Dermis blood vessel endothelial cell (primary cell): Measurements from ENCODE around the gene BTBD16. TPM values are rescaled to one million over a fixed set of nuclear protein-coding genes. Genes with fewer than 3 reads are reported as not detected.

ENCODE experiments used
- DNase-seq: peaks from one replicate; pipeline ENCODE4 v3.0.0; 2010
- total RNA-seq: library from RNA; depleted of rRNA; stranded (reverse); fragments of >200 nt; gene quantifications from 2 replicates; pipeline ENCODE4 v1.2.3, GENCODE V29; 2014

The BTBD16 gene
- total RNA-seq, 1 donor from 2014 or later, result not detected

DNA sequence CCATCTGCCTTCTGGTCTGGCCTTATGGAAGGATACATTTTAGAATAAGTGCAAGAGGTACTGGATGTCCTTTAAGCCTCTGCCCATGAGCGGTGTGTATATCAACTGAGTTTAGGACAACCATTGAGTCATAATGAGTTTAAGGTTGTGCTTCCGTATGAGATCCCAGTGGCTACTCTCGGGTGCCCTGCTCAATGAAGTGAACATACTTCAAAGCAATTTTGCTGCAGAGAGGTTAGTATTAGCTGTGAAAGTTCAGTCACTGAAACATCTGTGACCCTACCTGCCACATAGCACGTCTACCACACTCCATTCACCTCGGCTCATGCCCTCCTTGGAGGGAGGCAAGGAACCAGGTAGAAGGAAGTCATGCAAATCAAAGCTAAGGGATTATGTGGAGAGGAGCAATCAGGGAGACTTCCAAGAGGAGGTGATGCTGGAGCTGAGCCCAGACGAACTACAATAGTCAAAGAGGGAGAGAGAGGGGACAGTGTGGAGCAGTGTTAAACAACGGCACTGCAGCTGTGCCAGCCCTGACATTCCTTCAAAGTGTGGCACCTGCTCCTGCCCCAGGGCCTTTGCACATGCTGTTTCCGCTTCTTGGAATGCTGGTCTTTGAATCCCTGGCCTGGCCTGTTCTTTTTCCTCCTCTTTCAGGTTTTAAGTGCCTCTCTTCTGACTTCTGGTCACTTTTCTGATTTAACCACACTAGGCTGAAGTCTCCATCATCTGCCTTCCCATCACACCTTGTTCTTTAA, 25.4 kb downstream of the BTBD16 start:
- no peak for DNase-seq

DNA sequence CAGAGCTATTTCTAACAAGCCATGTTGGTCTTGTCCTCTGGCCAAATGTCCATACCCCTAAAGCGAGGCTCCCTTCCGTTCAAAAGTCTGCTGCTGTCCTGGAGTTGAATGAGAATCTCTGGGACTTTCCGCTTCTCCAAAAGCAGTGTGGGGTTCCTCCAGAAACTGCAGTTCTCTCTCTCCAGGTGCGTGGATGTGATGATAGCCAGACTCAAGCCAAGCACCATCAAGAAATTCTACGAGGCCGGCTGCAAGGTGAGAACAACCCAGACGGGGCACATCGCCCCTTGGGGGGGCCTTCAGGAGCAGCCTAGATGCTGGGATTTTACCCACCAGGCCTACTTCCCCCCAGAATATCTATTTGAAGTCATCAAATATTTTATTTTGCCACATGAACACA, 26.5 kb downstream of the BTBD16 start:
- no peak for DNase-seq

DNA sequence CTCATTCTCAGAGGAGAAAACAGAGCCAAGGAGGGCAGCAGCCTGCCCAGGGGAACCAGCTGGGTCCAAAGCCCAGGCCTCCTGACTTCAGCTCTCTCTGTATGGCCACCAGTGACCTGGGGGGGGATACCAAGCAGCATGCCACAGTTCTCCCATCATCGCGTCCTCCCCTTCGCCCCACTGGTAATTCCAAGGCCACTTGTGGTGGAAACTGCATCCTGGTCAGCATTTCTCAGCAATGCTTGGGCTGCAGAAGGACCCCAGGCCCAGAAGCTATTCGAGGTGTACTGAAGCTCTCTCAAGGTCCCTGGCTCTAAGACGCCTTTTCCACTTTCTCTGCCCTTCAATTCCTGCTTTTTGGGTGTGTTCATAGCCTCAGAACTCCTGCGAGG, 27.1 kb downstream of the BTBD16 start:
- no peak for DNase-seq

DNA sequence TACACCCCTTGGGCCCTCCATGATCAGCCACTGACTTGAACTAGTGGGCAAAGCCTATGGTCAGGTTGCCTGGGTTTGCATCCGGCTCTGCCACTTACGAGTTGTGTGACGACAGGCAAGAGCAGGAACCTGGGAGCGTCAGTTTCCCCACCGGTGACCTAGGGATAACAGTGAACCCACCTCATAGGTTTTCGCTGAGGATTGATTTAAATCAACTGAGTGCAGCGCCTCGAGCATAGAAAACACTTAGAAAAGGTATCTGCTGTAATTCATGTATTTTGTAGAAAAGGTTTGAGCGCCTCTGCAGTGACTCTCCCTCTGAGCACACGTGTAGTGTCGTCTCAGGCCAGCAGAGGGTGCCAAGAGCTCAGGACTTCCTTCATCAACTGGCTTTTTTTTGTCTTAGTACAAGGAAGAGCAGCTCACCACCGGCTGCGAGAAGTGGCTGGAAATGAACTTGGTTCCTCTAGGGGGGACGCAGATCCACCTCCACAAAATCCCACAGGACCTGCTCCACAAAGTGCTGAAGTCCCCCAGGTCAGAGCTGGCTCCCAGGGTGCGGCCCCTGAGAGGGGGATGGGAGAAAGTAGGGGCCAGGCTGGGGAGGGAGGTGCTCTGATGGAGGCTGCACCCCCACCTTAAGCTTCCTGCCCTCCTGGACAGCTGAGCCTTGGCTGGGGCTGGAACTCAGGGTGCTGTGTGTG, 27.7 kb downstream of the BTBD16 start:
- DNase-seq, result peak; percentile 89

DNA sequence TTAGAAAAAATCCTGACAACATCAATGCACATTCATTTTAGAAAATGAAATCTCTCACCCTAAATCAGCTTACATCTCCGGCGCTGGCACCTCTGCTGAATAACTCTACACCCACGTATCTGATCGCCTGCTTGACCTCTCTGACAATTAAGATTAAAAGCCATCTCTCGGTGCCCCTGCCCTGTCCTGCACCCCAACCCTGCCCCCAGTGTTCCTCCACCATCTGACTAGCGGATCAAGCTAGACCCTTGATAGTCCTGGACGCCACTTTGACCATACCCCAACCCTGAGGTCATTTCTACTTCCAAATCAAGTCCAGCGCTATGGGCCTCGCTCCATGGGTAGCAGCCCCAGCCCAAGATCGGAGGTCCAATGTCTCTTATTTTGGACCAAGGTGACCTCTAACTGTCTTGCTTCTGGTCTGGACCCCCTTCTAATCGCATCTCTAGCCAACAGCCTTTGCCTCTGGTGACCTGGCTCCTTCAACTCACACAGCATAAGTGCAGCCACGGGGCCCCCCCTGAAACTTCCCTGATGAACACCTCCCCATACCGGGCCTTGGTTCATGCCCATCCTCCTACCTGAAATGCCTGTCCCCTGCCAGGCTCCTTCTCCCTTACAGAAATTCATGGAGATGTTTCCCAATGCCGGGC, 28.5 kb downstream of the BTBD16 start:
- no peak for DNase-seq

DNA sequence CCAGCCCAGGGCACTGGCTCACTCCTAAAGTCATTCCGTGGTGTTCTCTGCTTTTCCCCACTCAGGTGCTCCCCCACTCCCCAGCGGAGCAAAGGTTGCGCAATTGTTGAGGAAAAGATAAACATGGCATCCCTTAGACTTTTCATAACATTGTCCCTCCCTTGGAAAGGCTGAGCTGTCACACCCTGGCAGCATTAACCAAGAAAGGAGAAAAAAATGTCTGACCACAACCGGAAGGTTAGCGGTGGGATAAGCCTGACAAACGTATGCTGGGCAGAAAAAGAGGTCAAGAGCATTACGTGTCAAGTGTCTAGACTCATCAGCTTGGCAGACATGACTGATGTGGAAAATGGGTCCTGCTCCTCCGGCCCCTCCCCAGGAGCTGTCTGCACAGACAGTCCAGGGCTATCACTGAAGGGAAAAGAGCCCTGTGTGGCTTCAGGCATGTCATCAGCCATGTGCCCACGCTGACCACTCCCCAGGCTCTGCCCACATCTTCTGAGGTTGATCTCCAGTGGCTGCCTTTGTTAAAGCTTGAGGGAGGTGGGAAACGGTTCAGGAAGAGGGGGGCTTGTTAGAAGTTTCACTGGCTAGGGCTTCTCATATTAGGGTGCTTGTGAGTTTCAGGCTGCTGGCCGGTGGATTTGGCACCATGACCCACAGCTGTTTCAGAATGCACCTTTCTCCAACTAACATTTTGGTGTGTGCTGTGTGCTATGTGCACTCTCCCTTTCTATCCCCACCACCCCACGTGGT, 30.1 kb downstream of the BTBD16 start:
- DNase-seq, result peak; percentile 20

GRCh38 chr10:122301811-122302115, 30.7 kb downstream of the BTBD16 start:
- DNase-seq, result no peak

GRCh38 chr10:122302315-122302714, 31.2 kb downstream of the BTBD16 start:
- DNase-seq, result no peak

DNA sequence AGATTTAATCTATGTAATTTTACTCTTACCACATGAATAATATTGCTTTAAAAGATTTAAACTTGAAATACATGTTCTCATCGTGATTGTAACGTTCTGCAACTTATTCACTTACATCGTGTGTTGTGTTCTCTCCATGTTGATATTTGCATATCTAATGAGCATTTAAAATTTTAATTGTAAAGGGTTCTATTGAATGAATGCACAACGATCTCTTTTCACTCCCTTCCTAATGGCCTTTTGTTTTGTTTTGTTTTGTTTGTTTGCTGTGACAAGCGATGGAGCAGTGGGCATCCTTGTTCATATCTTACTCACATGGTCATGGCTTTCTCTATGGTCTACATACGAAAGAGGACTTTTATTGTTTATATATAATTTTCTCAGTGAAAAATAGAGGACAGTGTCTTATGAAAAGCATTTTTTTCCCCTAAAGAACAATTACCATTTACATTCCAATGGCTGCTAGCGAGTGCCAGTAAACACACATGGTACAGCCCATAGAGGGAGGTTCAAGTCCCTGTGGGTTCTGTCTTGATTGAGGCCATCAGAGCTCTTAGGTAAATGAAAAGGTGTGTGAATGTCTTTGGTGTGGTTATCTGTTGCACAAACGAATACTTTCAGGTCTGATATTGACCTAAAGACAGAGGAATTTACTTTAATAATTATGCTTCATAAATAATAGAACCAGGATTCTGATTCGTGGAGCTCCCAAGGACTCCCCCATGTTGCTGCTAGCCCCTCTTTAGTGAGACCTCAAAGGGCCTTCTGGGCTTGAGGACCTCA, 32.4 kb downstream of the BTBD16 start:
- DNase-seq, result no peak

- DNase-seq, result no peak
Observed at GRCh38 chr10:122304054-122304579, 33.0 kb downstream of the BTBD16 start.

- DNase-seq, result no peak
Observed at GRCh38 chr10:122306282-122306681, 35.2 kb downstream of the BTBD16 start.

DNA sequence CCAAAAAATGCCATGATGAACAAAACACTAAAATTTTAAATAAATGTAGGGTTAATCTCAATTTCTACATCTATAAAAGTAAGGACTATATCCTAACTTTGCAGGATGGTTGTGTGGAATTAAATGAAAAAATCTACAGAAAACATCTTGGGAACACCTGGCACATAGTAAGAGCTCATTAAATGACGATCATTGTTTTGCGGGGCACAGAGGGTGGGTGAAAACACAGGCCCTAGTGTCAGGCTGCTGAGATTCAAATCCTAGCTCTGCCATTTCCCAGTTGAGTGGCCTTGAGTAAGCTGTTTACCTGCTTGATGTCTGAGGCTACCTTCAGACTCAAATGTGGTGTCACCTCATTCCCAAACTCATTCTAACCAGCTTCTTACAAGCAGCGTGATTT, 35.6 kb downstream of the BTBD16 start:
- DNase-seq, result no peak

DNA sequence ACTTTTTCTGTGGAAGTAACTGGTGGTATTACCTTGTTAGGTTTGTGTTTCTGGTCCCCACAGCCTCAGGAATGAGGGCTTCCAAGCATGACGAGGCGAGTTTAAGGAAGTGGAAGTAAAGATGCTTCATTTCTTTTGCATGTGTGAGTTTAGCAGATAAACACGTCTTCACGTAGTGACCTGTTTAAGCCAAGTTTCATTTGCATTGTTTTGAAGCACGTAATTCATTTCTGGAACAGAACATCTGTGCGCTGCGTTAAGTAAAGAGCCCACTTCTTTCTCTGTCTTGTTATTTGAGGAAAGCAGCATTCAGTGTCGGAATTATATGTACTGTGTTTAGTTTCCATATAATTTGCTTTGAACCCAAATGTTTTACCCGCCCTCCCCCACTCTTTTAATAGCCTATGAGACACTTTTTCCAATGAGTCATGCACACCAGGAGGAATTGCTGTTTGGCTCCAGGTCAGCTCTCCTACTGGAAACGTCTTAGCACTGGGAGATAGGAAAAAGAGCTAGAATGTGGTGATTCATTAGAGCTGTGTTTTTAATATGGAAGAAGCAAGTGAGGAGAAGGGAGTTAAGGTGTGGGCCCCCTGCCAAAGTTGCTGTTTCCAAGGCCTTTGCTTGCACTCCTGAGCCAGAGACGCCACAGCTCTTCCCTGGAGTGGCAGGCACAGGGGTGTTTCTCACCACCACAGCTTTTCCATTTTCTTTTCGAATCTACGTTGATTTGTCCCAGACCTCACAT, 36.7 kb downstream of the BTBD16 start:
- peak; percentile 99 for DNase-seq

DNA sequence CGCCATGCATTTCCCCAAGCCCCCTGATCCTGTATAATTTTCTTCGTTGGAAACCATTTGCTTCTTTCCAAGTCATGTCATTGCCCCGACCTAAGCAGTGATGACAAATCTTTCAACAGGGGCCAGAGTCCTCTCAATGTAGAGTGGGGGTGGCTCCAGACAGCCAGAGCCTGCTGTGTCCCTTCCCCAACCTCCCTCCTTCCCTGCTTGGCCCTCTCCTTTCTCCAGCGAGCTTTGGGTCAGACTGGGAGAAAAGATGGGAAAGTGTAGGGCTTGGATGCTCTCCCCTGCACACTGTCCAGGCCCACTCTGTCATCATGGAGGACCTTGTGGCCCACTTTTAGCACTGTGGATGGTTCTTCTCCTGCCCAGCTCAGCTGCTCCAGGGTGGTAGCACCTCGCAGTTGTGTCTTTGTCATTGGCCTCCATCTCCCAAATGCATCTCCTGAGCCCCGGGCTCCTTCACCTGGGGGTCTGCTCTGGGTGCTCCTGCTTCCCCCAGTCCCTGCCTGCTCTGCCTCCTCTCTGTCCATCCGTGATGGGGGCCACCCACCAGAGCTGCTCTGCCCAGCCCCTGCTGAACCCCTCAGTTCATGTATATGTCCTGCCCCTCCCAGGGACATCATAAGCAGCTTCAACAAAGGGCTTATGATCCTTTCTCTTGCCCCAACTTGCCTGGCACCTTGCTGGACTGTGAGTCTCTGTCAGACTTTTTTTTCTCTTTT, 37.5 kb downstream of the BTBD16 start:
- DNase-seq, result no peak

GRCh38 chr10:122310311-122311050, 39.4 kb downstream of the BTBD16 start:
- DNase-seq, result peak; percentile 97

GRCh38 chr10:122311051-122311410, 39.9 kb downstream of the BTBD16 start:
- no peak for DNase-seq

- no peak for DNase-seq
Observed at GRCh38 chr10:122311716-122312115, 40.6 kb downstream of the BTBD16 start.

DNA sequence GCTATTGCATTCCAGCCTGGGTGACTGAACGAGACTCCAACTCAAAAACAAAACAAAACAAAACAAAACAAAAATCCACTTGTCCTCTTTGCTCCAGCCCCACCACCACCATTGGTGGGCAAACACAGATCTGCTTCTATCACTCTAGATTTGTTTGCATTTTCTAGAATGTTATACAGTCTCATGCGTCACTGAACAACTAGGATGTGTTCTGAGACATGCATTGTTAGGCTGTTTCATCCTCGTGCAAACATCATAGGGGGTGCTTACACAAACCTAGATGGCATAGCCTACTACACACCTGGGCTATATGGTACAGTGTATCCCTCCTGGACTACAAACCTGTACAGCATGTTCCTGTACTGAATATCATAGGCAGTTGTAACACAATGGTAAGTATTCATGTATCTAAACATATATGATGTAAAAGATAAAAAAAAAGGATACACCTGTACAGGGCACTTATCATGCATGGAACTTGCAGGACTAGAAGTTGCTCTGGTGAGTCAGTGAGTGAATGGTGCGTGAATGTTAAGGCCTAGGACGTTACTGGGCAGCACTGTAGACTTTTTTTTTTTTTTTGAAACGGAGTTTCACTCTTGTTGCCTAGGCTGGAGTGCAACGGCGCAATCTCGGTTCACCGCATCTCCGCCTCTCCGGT, 45.3 kb downstream of the BTBD16 start:
- DNase-seq, result no peak

GRCh38 chr10:122321960-122322359, 50.9 kb downstream of the BTBD16 start:
- no peak for DNase-seq
